GM06990 (cell line): ENCODE data around the gene SOX1.

Experiments
- DNase-seq: peaks from one replicate; pipeline ENCODE4 v3.0.0-alpha.2; 2011; ENCODE audit not compliant: insufficient read length; ENCODE audit errors: extremely low read depth
- H3K27me3 ChIP-seq: replicated peaks from 2 replicates; pipeline ENCODE4 v1.6.0; 2011; ENCODE audit warnings: low read length; ENCODE audit not compliant: control insufficient read depth, insufficient read depth
- H3K36me3 ChIP-seq: 2 replicates; pipeline ENCODE4 v1.5.1; 2011; ENCODE audit warnings: low read length; ENCODE audit not compliant: control insufficient read depth, insufficient read depth
- H3K4me3 ChIP-seq: replicated peaks from 2 replicates; pipeline ENCODE4 v1.5.1; 2011; ENCODE audit warnings: low read depth, mild to moderate bottlenecking, control low read depth, low read length
- CTCF ChIP-seq: IDR thresholded peaks from 2 replicates; pipeline ENCODE4 v1.5.1; 2011; ENCODE audit warnings: low read length, control low read depth, mild to moderate bottlenecking, inconsistent platforms; ENCODE audit not compliant: insufficient read depth, poor library complexity, severe bottlenecking

Gene SOX1

GRCh38 chr13:112032186-112032993 lies 34.6 kb upstream of the SOX1 start:
- no peak overlapping the region for H3K4me3 ChIP-seq
- no peak for DNase-seq

GRCh38 chr13:112034231-112034630 lies 32.7 kb upstream of the SOX1 start:
- no peak for TF ChIP-seq CTCF
- no peaks in the 10 kb centered on the region for H3K36me3 ChIP-seq
- no peaks in the 10 kb centered on the region for H3K27me3 ChIP-seq
- DNase-seq, result no peak
- no peak overlapping the region for H3K4me3 ChIP-seq

More at GRCh38 chr13:112032186-112032993, 34.6 kb upstream of the SOX1 start:
- no peaks in the 10 kb centered on the region for H3K36me3 ChIP-seq
- H3K27me3 ChIP-seq, result no peaks in the 10 kb centered on the region
- TF ChIP-seq CTCF, result no peak

GRCh38 chr13:112034846-112035245 lies 32.1 kb upstream of the SOX1 start:
- Histone ChIP-seq H3K4me3 (no peak overlapping the region), H3K36me3 (no peaks in the 10 kb centered on the region), H3K27me3 (no peaks in the 10 kb centered on the region)
- no peak for TF ChIP-seq CTCF
- DNase-seq, result no peak

GRCh38 chr13:112042496-112042895 lies 24.5 kb upstream of the SOX1 start:
- Histone ChIP-seq H3K36me3 (no peaks in the 10 kb centered on the region), H3K27me3 (no peaks in the 10 kb centered on the region), H3K4me3 (no peak overlapping the region)
- no peak for DNase-seq
- no peak for TF ChIP-seq CTCF

- H3K27me3 ChIP-seq, result no peaks in the 10 kb centered on the region
- DNase-seq, result no peak
- H3K4me3 ChIP-seq, result no peak overlapping the region
- no peak for TF ChIP-seq CTCF
- H3K36me3 ChIP-seq, result no peaks in the 10 kb centered on the region
Measured at GRCh38 chr13:112052213-112052612, 14.7 kb upstream of the SOX1 start.

- TF ChIP-seq CTCF, result no peak
- no peak overlapping the region for H3K4me3 ChIP-seq
- no peak for DNase-seq
- H3K36me3 ChIP-seq, result no peaks in the 10 kb centered on the region
- H3K27me3 ChIP-seq, result no peaks in the 10 kb centered on the region
Measured at GRCh38 chr13:112053167-112053743, 13.7 kb upstream of the SOX1 start.
